ENCODE results near the gene CCZ1.
"Not testable (repeated sequence)": the region's sequence is repeated elsewhere in the genome, so short reads cannot be mapped to it uniquely, and the experiment has no call there.

DNA sequence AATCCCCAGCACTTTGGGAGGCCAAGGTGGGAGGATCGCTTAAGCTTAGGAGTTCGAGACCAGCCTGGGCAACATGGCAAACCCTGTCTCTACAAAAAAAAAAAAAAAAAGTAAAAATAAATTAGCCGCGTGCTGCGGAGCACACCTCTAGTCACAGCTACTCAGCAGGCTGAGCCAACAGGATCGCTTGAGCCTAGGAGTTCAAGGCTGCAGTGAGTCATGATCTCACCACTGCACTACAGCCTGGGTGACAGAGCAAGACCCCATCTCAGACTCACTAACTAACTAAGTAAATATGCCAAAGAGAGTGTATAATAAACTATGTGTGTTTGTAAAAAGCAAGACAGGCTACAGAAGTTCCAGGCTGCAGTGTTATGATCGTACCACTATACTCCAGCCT lies 65.3 kb downstream of the CCZ1 start:
- TF ChIP-seq, protein P1, sequence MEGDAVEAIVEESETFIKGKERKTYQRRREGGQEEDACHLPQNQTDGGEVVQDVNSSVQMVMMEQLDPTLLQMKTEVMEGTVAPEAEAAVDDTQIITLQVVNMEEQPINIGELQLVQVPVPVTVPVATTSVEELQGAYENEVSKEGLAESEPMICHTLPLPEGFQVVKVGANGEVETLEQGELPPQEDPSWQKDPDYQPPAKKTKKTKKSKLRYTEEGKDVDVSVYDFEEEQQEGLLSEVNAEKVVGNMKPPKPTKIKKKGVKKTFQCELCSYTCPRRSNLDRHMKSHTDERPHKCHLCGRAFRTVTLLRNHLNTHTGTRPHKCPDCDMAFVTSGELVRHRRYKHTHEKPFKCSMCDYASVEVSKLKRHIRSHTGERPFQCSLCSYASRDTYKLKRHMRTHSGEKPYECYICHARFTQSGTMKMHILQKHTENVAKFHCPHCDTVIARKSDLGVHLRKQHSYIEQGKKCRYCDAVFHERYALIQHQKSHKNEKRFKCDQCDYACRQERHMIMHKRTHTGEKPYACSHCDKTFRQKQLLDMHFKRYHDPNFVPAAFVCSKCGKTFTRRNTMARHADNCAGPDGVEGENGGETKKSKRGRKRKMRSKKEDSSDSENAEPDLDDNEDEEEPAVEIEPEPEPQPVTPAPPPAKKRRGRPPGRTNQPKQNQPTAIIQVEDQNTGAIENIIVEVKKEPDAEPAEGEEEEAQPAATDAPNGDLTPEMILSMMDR (IDR thresholded peaks at IDR 0.05; ENCODE audit: low read depth, low read length, missing input control) = not testable (repeated sequence)
- TF ChIP-seq TAF1 (conservative IDR thresholded peaks at IDR 0.05) = not testable (repeated sequence)
